ENCODE results near the gene MRE11. TPM values are rescaled to one million over a fixed set of nuclear protein-coding genes. Genes with fewer than 3 reads are reported as not detected.

MRE11 gene
- total RNA-seq = 21.2 and 21.4 TPM in 2 replicates
- long read RNA-seq, full-length matches to known transcripts = 44 of 149 reads
- long read RNA-seq, partial matches to known transcripts = 62 of 149 reads
- long read RNA-seq, other reads (novel, unspliced or antisense) = 43 of 149 reads

GRCh38 chr11:94493281-94494125 is at the start of gene MRE11, which contains the start of gene ANKRD49:
Gene MRE11 (minus strand): TSS chr11:94493844. CDS start chr11:94492801, 1,043 bp downstream.
Gene ANKRD49 (plus strand): TSS chr11:94493984. CDS start chr11:94496694, 2,710 bp downstream.
- Mint-ChIP-seq H3K27ac (ENCODE audit: unreplicated experiment) (peak within 1 kb of the TSS; percentile 94), H3K4me3 (ENCODE audit: unreplicated experiment) (peak within 1 kb of the TSS; percentile 96), H3K9me3 (ENCODE audit: unreplicated experiment) (no peaks in the 10 kb centered on the region), H3K4me1 (ENCODE audit: unreplicated experiment) (peaks cover 22% of the 10 kb centered on the region), H3K36me3 (ENCODE audit: unreplicated experiment) (peaks cover 33% of the 10 kb centered on the region), H3K27me3 (ENCODE audit: unreplicated experiment) (no peaks in the 10 kb centered on the region)
- no peak for TF ChIP-seq CTCF (IDR thresholded peaks at IDR 0.05)
- peak; percentile 99 for DNase-seq (ENCODE audit: extremely low spot score, unreplicated experiment)

DNA sequence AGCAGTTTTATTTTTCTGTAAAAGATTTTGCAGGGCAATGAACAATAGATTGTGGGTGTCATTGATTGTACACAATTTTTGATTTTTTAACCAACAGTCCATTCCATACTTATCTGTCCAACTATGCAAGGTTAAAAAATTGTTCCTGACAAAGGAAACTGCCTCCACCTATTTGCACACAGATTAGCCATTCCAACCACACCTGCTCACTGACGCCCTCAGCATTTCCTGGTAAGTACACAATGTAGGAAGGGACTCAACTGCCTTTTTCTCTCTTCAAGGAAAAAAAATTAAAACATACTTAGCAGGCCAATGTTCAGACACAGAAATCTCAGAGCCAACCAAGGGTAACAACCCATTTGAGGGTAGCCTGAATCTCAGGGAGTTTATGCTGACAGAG is 45.8 kb upstream of the MRE11 start:
- Mint-ChIP-seq H3K27ac (ENCODE audit: unreplicated experiment) (no peak overlapping the region), H3K4me3 (ENCODE audit: unreplicated experiment) (no peak overlapping the region), H3K27me3 (ENCODE audit: unreplicated experiment) (no peaks in the 10 kb centered on the region), H3K9me3 (ENCODE audit: unreplicated experiment) (no peaks in the 10 kb centered on the region), H3K4me1 (ENCODE audit: unreplicated experiment) (peaks cover 26% of the 10 kb centered on the region), H3K36me3 (ENCODE audit: unreplicated experiment) (no peaks in the 10 kb centered on the region)
- no peak for DNase-seq (ENCODE audit: extremely low spot score, unreplicated experiment)
- no peak for TF ChIP-seq CTCF (IDR thresholded peaks at IDR 0.05)

DNA sequence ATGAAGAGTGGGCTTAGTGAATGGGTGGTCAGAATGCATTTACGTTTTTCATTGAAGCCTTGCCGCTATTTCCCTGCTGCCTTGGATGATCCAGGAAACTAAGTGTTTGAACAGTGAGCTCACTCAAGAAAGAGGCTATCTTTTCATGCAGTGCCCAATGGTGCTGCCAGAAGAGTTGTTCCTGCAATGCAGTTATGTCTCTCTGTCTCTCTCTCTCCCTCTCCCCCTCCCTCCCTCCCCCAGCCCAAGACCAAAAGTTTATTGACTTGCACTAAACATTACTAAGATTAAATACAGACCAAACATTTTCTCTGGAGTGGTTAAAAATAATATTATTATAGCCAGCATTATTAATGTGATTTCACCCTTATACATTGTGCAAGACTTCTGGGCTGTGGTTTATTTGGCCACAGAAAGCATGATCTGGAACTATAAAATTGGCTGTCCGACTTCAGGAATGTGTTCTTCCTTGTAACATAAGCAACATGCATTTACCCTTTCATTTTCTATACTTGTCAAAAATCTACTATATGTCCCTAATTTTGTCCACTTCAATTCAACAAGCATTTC is 43.5 kb upstream of the MRE11 start:
- TF ChIP-seq CTCF (IDR thresholded peaks at IDR 0.05) = no peak
- H3K27ac Mint-ChIP-seq (ENCODE audit: unreplicated experiment) = peak overlapping the region; percentile 28
- peaks cover 3% of the 10 kb centered on the region for H3K27me3 Mint-ChIP-seq (ENCODE audit: unreplicated experiment)
- DNase-seq (ENCODE audit: extremely low spot score, unreplicated experiment) = no peak
- H3K9me3 Mint-ChIP-seq (ENCODE audit: unreplicated experiment) = no peaks in the 10 kb centered on the region
- H3K4me3 Mint-ChIP-seq (ENCODE audit: unreplicated experiment) = no peak overlapping the region
- no peaks in the 10 kb centered on the region for H3K36me3 Mint-ChIP-seq (ENCODE audit: unreplicated experiment)
- H3K4me1 Mint-ChIP-seq (ENCODE audit: unreplicated experiment) = peaks cover 21% of the 10 kb centered on the region

GRCh38 chr11:94536386-94536785 is 42.7 kb upstream of the MRE11 start:
- H3K36me3 Mint-ChIP-seq (ENCODE audit: unreplicated experiment) = no peaks in the 10 kb centered on the region
- H3K27ac Mint-ChIP-seq (ENCODE audit: unreplicated experiment) = no peak overlapping the region
- no peak for DNase-seq (ENCODE audit: extremely low spot score, unreplicated experiment)
- H3K4me1 Mint-ChIP-seq (ENCODE audit: unreplicated experiment) = peaks cover 21% of the 10 kb centered on the region
- no peaks in the 10 kb centered on the region for H3K9me3 Mint-ChIP-seq (ENCODE audit: unreplicated experiment)
- peaks cover 3% of the 10 kb centered on the region for H3K27me3 Mint-ChIP-seq (ENCODE audit: unreplicated experiment)
- TF ChIP-seq CTCF (IDR thresholded peaks at IDR 0.05) = no peak
- no peak overlapping the region for H3K4me3 Mint-ChIP-seq (ENCODE audit: unreplicated experiment)
